Testis (tissue), 3 donors: ENCODE results near the gene PGR. TPM values are rescaled to one million over a fixed set of nuclear protein-coding genes. Genes with fewer than 3 reads are reported as not detected.

Source experiments
- DNase-seq: peaks from one replicate; pipeline ENCODE4 v3.0.0-alpha.2; 2019
- H3K27ac ChIP-seq, 2 donors: fragments of 200-600 bp; sonication (generic); one replicate each; pipeline ENCODE4 v1.5.1; 2019
- H3K27me3 ChIP-seq: fragments of 200-600 bp; sonication (generic); one replicate; pipeline ENCODE4 v1.5.1; 2019
- H3K36me3 ChIP-seq: fragments of 200-600 bp; sonication (generic); one replicate; pipeline ENCODE4 v1.5.1; 2017; ENCODE audit warnings: low read depth; ENCODE audit errors: missing control alignments
- H3K4me1 ChIP-seq: fragments of 200-600 bp; sonication (generic); one replicate; pipeline ENCODE4 v1.5.1; 2019
- H3K4me3 ChIP-seq, 2 donors: fragments of 200-600 bp; sonication (generic); one replicate each; pipeline ENCODE4 v1.5.1; 2017 to 2019
- H3K9me3 ChIP-seq: fragments of 200-600 bp; sonication (generic); one replicate; pipeline ENCODE4 v1.5.1; 2017
- POLR2A ChIP-seq: fragments of 450-650 bp; IDR thresholded peaks from one replicate; pipeline ENCODE4 v1.6.1; 2017; ENCODE audit warnings: antibody characterized with exemption, mild to moderate bottlenecking, moderate library complexity
- WGBS, 2 donors: methylation state at CpG; one replicate each; pipeline ENCODE4 v1.1.5; 2018; 5-methylcytosine and 5-hydroxymethylcytosine counted together
- intact Hi-C: fragments of 100-400 bp; cut with DNase I; formaldehyde crosslinking; loops from one replicate; pipeline ENCODE4 v1.15.1; 2023; ENCODE audit warnings: low total_unique reads
- polyA plus RNA-seq: library from polyadenylated mRNA; stranded (reverse); fragments of 350-450 nt; fragmentation: Illumina TruSeq; extraction: RNeasy Lipid Tissue Mini Kit (QIAGEN cat#74804); gene quantifications from one replicate; pipeline ENCODE4 v1.2.3, GENCODE V29; 2014; ENCODE audit warnings: low read depth, low replicate concordance; ENCODE audit not compliant: insufficient read depth
- total RNA-seq, 2 donors: library from RNA; depleted of rRNA; stranded (reverse); fragments of >200 nt; gene quantifications; one replicate each; pipeline ENCODE4 v1.2.3, GENCODE V29; 2016
- TF ChIP-seq, protein P1 (sequence below), 3 experiments: fragments of 450-650 bp in 2 of 3; fragments of 200-600 bp in 1 of 3; sonication (generic) in 1 of 3; IDR thresholded peaks; one replicate each; pipeline ENCODE4 v1.5.1; 2016 to 2019; ENCODE audit warnings: antibody characterized with exemption in 3 of 3, mild to moderate bottlenecking in 2 of 3, moderate library complexity in 1 of 3

PGR gene
- total and polyA plus RNA-seq, 3 donors from 2014 or later: 2.4 to 9.6 (median 3.3) TPM

DNA sequence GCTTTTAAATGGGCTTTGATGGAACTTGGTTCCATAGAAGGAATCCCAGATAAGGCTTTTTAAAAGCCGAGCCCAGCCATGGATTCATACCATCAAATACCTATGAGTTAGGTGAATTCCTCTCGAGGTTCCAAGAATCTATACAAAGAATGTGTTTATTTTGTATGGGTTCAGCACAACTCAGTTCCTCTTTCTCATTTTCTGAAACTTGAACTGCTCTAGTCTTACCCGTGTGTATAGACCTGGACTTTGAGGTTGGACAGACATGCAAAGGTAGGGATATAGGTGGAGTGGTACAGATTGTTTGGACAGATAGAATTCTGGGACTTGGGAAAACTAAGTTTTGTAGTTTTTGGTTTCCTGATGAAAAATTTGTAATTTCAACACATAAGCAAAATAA, 97.9 kb downstream of the PGR start:
- no peak for TF ChIP-seq POLR2A
- TF ChIP-seq, protein P1, sequence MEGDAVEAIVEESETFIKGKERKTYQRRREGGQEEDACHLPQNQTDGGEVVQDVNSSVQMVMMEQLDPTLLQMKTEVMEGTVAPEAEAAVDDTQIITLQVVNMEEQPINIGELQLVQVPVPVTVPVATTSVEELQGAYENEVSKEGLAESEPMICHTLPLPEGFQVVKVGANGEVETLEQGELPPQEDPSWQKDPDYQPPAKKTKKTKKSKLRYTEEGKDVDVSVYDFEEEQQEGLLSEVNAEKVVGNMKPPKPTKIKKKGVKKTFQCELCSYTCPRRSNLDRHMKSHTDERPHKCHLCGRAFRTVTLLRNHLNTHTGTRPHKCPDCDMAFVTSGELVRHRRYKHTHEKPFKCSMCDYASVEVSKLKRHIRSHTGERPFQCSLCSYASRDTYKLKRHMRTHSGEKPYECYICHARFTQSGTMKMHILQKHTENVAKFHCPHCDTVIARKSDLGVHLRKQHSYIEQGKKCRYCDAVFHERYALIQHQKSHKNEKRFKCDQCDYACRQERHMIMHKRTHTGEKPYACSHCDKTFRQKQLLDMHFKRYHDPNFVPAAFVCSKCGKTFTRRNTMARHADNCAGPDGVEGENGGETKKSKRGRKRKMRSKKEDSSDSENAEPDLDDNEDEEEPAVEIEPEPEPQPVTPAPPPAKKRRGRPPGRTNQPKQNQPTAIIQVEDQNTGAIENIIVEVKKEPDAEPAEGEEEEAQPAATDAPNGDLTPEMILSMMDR (IDR thresholded peaks at IDR 0.05): no peak
- Histone ChIP-seq H3K4me3 (no peak overlapping the region), H3K27ac (no peak overlapping the region), H3K4me1 (no peaks in the 10 kb centered on the region), H3K36me3 (no peaks in the 10 kb centered on the region), H3K27me3 (no peaks in the 10 kb centered on the region), H3K9me3 (no peaks in the 10 kb centered on the region)
- WGBS, 2 donors: 91% methylated on average over 3 of the region's 3 CpGs
- intact Hi-C loops: no loop called here
- no peak for DNase-seq

DNA sequence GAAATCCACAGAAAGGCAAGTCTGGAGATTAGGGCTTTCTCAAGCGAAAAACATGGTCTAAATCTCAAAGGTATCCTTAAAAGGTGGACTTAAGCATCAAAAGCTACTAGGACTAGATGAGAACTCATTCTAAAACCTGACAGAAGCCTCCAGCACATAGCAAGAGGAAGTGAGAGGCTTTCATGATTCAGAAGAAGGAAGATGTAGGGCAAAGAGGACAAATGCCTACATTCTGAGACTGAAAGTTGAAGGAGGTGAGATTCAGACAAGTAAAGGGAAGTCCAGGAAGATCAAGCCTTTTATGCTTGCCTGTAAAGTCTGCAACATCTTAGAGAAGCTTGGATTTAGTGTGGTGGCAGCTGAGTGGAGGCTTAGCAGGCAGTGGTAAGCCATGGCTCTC, 98.9 kb downstream of the PGR start:
- intact Hi-C loops: no loop called here
- 92 to 95% methylated on average over 1 of the region's 1 CpG for WGBS, 2 donors
- TF ChIP-seq, protein P1 (IDR thresholded peaks at IDR 0.05): no peak
- TF ChIP-seq POLR2A: no peak
- Histone ChIP-seq H3K4me1 (no peaks in the 10 kb centered on the region), H3K4me3 (no peak overlapping the region), H3K9me3 (no peaks in the 10 kb centered on the region), H3K27me3 (no peaks in the 10 kb centered on the region), H3K27ac (no peak overlapping the region), H3K36me3 (no peaks in the 10 kb centered on the region)
- no peak for DNase-seq

DNA sequence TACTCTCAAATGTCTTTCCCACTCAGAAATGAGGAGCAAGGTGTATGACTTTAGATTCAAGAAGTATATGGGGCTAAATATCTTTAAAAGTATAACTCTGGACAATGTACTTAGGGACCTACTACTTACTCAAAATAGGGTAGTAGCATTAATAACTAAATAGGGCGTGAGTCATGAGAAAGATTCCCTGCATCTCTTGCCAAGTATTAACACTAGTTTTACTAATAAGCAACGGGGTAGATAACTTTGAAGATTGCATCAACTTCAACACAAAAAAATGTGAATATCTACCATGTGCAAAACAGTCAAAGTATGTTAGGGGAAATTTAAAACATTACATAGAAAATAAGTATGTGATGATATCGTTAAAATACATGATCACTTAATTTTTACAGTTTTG, 99.6 kb downstream of the PGR start:
- intact Hi-C loops: no loop called here
- Histone ChIP-seq H3K36me3 (no peaks in the 10 kb centered on the region), H3K9me3 (no peaks in the 10 kb centered on the region), H3K27me3 (no peaks in the 10 kb centered on the region), H3K27ac (no peak overlapping the region), H3K4me1 (no peaks in the 10 kb centered on the region), H3K4me3 (no peak overlapping the region)
- WGBS, 2 donors: 88 to 95% methylated on average over 3 of the region's 3 CpGs
- no peak for TF ChIP-seq POLR2A
- TF ChIP-seq, protein P1 (IDR thresholded peaks at IDR 0.05): no peak
- DNase-seq: no peak

DNA sequence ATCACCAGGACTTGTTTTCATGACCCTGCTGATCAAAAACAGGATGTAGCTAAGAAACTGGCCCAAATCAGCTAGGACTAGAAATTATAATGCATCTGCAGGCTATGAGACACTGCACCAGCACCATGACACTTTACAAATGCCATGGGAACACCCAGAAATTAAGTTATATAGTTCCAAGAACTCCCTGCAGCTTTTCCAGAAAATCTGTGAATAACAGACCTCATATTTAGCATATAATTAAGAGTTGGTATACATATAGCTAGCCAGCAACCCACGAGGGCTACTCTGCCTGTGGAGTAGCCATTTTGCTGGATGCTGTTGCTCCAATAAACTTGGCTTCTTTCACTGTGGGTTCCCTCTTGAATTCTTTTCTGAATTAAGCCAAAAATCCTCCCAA, 101.0 kb downstream of the PGR start:
- Histone ChIP-seq H3K4me3 (no peak overlapping the region), H3K9me3 (no peaks in the 10 kb centered on the region), H3K27me3 (no peaks in the 10 kb centered on the region), H3K36me3 (no peaks in the 10 kb centered on the region), H3K27ac (no peak overlapping the region), H3K4me1 (no peaks in the 10 kb centered on the region)
- no peak for DNase-seq
- no peak for TF ChIP-seq POLR2A
- WGBS, 2 donors: 58 to 76% methylated on average over 1 of the region's 1 CpG
- intact Hi-C loops: no loop called here

DNA sequence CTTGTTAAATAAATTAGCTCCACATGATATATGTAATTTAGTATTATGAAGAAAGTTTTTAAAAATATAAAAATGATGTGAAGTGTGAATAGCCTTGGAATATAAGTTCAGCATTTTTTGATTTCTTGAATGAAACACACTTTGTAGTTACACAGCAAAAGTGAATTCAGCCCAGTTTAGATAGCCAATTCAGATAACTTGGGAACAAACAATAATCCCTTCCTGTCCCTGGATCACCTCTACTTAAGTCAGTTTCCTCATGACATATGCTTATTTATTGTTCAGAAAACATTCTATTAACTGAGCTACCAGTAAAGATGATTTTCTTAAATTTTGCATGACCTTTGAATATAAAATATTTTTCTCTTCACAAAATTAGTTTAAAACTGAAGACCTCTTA, 107.4 kb downstream of the PGR start:
- DNase-seq: no peak
- H3K27me3 ChIP-seq: no peaks in the 10 kb centered on the region
- no peaks in the 10 kb centered on the region for H3K9me3 ChIP-seq
- H3K4me1 ChIP-seq: no peaks in the 10 kb centered on the region
- H3K4me3 ChIP-seq: no peak overlapping the region
- TF ChIP-seq POLR2A: no peak
- TF ChIP-seq, protein P1 (IDR thresholded peaks at IDR 0.05): no peak
- H3K36me3 ChIP-seq: no peaks in the 10 kb centered on the region
- H3K27ac ChIP-seq: no peak overlapping the region
- intact Hi-C loops: no loop called here
